ENCODE measurements around the gene CNOT11. TPM values are rescaled to one million over a fixed set of nuclear protein-coding genes. Genes with fewer than 3 reads are reported as not detected.

Gene CNOT11
- total RNA-seq, 4 donors from 2014 or later: 28.0 to 53.2 (median 41.8) TPM

GRCh38 chr2:101281482-101281881 is 28.8 kb downstream of the CNOT11 start:
- Histone ChIP-seq H3K27me3 (no peaks in the 10 kb centered on the region), H3K36me3 (peaks cover 5 to 100% (median 43%) of the 10 kb centered on the region in 3 donors), H3K4me1 (no peaks in the 10 kb centered on the region), H3K9me3 (no peaks in the 10 kb centered on the region), H3K27ac (no peak overlapping the region), H3K4me3 (no peak overlapping the region)
- WGBS, 2 donors: 95 to 100% methylated on average over 4 of the region's 4 CpGs
- TF ChIP-seq POLR2A (IDR thresholded peaks at IDR 0.05): no peak
- TF ChIP-seq CTCF (IDR thresholded peaks at IDR 0.05): no peak
- DNase-seq: no peak
- intact Hi-C loops (cut with DNase I): no loop called here

GRCh38 chr2:101282980-101283379 is 30.3 kb downstream of the CNOT11 start:
- WGBS, 2 donors: 100% methylated on average over 3 of the region's 3 CpGs
- intact Hi-C loops (cut with DNase I): no loop called here
- no peak overlapping the region for H3K4me3 ChIP-seq
- H3K27ac ChIP-seq: no peak overlapping the region
- H3K36me3 ChIP-seq: peaks cover 5 to 100% (median 49%) of the 10 kb centered on the region in 3 donors
- no peaks in the 10 kb centered on the region for H3K4me1 ChIP-seq
- H3K9me3 ChIP-seq: no peaks in the 10 kb centered on the region
- H3K27me3 ChIP-seq: no peaks in the 10 kb centered on the region
- TF ChIP-seq POLR2A (IDR thresholded peaks at IDR 0.05) (no peak), CTCF (IDR thresholded peaks at IDR 0.05) (no peak)
- no peak for DNase-seq

GRCh38 chr2:101286684-101287083 is 34.0 kb downstream of the CNOT11 start:
- Histone ChIP-seq H3K27me3 (no peaks in the 10 kb centered on the region), H3K36me3 (peaks cover 9 to 98% (median 41%) of the 10 kb centered on the region in 3 donors)

GRCh38 chr2:101287303-101287702 is 34.6 kb downstream of the CNOT11 start:
- H3K9me3 ChIP-seq: no peaks in the 10 kb centered on the region
- no peak for DNase-seq
- H3K27ac ChIP-seq: no peak overlapping the region
- H3K4me1 ChIP-seq: no peaks in the 10 kb centered on the region
- TF ChIP-seq POLR2A (IDR thresholded peaks at IDR 0.05) (no peak), CTCF (IDR thresholded peaks at IDR 0.05) (no peak)
- no peaks in the 10 kb centered on the region for H3K27me3 ChIP-seq
- H3K4me3 ChIP-seq: no peak overlapping the region
- 89 to 93% methylated on average over 2 of the region's 2 CpGs for WGBS, 2 donors
- intact Hi-C loops (cut with DNase I): no loop called here
- H3K36me3 ChIP-seq: peaks cover 9 to 98% (median 37%) of the 10 kb centered on the region in 3 donors

More at GRCh38 chr2:101286684-101287083, 34.0 kb downstream of the CNOT11 start:
- Histone ChIP-seq H3K9me3 (no peaks in the 10 kb centered on the region), H3K27ac (no peak overlapping the region), H3K4me1 (no peaks in the 10 kb centered on the region), H3K4me3 (no peak overlapping the region)
- 95 to 98% methylated on average over 6 of the region's 6 CpGs for WGBS, 2 donors
- no peak for TF ChIP-seq CTCF (IDR thresholded peaks at IDR 0.05)
- no peak for TF ChIP-seq POLR2A (IDR thresholded peaks at IDR 0.05)
- intact Hi-C loops (cut with DNase I): no loop called here
- no peak for DNase-seq

- TF ChIP-seq POLR2A (IDR thresholded peaks at IDR 0.05) (no peak), CTCF (IDR thresholded peaks at IDR 0.05) (no peak)
- Histone ChIP-seq H3K36me3 (peaks cover 4 to 95% (median 22%) of the 10 kb centered on the region in 3 donors), H3K27ac (no peak overlapping the region), H3K4me1 (peaks cover 0 to 7% (median 0%) of the 10 kb centered on the region in 3 donors), H3K9me3 (no peaks in the 10 kb centered on the region), H3K4me3 (no peak overlapping the region), H3K27me3 (no peaks in the 10 kb centered on the region)
- no peak for DNase-seq
- intact Hi-C loops (cut with DNase I): no loop called here
These were observed 38.0 kb downstream of the CNOT11 start for GRCh38 chr2:101290711-101291110.
